ENCODE measurements around the gene NRCAM. TPM values are rescaled to one million over a fixed set of nuclear protein-coding genes. Genes with fewer than 3 reads are reported as not detected.

Gene NRCAM
- total RNA-seq, 1 donor from 2014 or later, result 9.3 TPM

DNA sequence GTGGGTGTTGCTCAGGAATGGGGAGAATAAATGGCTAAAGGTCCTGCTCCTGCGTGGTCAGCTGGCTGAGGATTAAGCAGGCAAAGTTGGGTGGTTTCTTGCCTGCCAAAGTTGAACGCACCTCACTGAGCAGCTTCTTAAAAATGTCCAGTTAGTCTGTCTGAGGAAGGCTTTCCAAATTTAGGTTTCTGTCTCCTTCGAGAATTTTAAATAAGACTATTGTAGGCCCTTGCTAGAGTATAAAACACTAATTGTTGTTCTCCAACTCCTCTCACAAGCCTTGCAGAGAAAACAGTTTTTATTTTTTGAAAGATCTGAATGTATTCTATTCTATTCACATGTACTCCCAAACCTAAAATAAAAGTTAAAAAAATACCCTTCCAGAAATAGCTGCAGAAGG, 204.1 kb downstream of the NRCAM start:
- Histone ChIP-seq H3K4me2 (ENCODE audit: low read length) (no peak overlapping the region), H3K4me3 (ENCODE audit: insufficient read depth, low read depth, low read length) (no peak overlapping the region), H3K4me1 (ENCODE audit: insufficient read depth, low read length) (peaks cover 14% of the 10 kb centered on the region), H4K20me1 (ENCODE audit: insufficient read depth, low read length) (no peaks in the 10 kb centered on the region), H3K36me3 (ENCODE audit: insufficient read depth, low read length) (no peaks in the 10 kb centered on the region), H3K27me3 (ENCODE audit: insufficient read depth, low read length) (no peaks in the 10 kb centered on the region), H3K27ac (ENCODE audit: low read depth, low read length) (no peak overlapping the region), H3K9ac (ENCODE audit: low read length) (no peak overlapping the region), H2AFZ (ENCODE audit: low read depth, low read length) (no peak overlapping the region), H3K9me3 (ENCODE audit: insufficient read depth, low read depth, low read length) (no peaks in the 10 kb centered on the region), H3K79me2 (ENCODE audit: insufficient read depth, low read length) (no peaks in the 10 kb centered on the region)
- H3K27me3 Mint-ChIP-seq (ENCODE audit: low read depth, unreplicated experiment), result no peaks in the 10 kb centered on the region
- H3K27ac Mint-ChIP-seq (ENCODE audit: unreplicated experiment), result no peak overlapping the region
- DNase-seq (ENCODE audit: low read depth) (no peak), FAIRE-seq (no peak)
- no peaks in the 10 kb centered on the region for H3K36me3 Mint-ChIP-seq (ENCODE audit: low read depth, unreplicated experiment)
- TF ChIP-seq EZH2 (IDR thresholded peaks at IDR 0.05; ENCODE audit: insufficient read depth, low read length), result no peak
- TF ChIP-seq, protein P1, sequence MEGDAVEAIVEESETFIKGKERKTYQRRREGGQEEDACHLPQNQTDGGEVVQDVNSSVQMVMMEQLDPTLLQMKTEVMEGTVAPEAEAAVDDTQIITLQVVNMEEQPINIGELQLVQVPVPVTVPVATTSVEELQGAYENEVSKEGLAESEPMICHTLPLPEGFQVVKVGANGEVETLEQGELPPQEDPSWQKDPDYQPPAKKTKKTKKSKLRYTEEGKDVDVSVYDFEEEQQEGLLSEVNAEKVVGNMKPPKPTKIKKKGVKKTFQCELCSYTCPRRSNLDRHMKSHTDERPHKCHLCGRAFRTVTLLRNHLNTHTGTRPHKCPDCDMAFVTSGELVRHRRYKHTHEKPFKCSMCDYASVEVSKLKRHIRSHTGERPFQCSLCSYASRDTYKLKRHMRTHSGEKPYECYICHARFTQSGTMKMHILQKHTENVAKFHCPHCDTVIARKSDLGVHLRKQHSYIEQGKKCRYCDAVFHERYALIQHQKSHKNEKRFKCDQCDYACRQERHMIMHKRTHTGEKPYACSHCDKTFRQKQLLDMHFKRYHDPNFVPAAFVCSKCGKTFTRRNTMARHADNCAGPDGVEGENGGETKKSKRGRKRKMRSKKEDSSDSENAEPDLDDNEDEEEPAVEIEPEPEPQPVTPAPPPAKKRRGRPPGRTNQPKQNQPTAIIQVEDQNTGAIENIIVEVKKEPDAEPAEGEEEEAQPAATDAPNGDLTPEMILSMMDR (IDR thresholded peaks at IDR 0.05; ENCODE audit: insufficient read depth, low read depth, low read length), result no peak
- H3K4me3 Mint-ChIP-seq (ENCODE audit: unreplicated experiment), result no peak overlapping the region
- H3K9me3 Mint-ChIP-seq (ENCODE audit: unreplicated experiment), result peaks cover 3% of the 10 kb centered on the region
- H3K4me1 Mint-ChIP-seq (ENCODE audit: low read depth, unreplicated experiment), result peaks cover 25% of the 10 kb centered on the region

DNA sequence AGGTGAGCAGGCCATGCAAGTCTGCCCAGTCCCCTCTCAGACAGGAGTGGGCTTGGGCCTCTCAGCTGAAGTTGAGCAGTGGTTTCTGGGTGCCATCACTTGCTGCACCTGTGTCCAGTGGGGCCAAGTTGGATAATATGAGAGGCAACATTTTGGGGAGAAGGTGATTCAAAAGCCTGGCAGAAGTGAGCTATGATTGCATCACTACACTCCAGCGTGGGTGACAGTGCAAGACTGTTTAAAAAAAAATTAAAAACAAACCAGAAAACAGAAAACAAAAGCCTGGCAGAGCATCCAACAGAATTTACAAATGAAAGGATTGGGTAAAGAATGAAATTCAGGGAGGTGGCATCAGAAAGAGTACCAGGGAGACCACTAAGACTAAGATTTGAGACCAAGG, 204.5 kb downstream of the NRCAM start:
- no peaks in the 10 kb centered on the region for H3K27me3 ChIP-seq (ENCODE audit: insufficient read depth, low read length)
- H3K27ac ChIP-seq (ENCODE audit: low read depth, low read length), result no peak overlapping the region
- no peak overlapping the region for H3K27ac Mint-ChIP-seq (ENCODE audit: unreplicated experiment)
- TF ChIP-seq, protein P1 (IDR thresholded peaks at IDR 0.05; ENCODE audit: insufficient read depth, low read depth, low read length), result no peak
- no peaks in the 10 kb centered on the region for H3K36me3 ChIP-seq (ENCODE audit: insufficient read depth, low read length)
- FAIRE-seq, result no peak
- no peak overlapping the region for H3K4me3 ChIP-seq (ENCODE audit: insufficient read depth, low read depth, low read length)
- H3K36me3 Mint-ChIP-seq (ENCODE audit: low read depth, unreplicated experiment), result no peaks in the 10 kb centered on the region
- H3K9ac ChIP-seq (ENCODE audit: low read length), result no peak overlapping the region
- DNase-seq (ENCODE audit: low read depth), result no peak
- peaks cover 28% of the 10 kb centered on the region for H3K4me1 Mint-ChIP-seq (ENCODE audit: low read depth, unreplicated experiment)
- no peak overlapping the region for H2AFZ ChIP-seq (ENCODE audit: low read depth, low read length)
- no peak overlapping the region for H3K4me3 Mint-ChIP-seq (ENCODE audit: unreplicated experiment)
- H3K4me2 ChIP-seq (ENCODE audit: low read length), result no peak overlapping the region
- no peaks in the 10 kb centered on the region for H3K9me3 ChIP-seq (ENCODE audit: insufficient read depth, low read depth, low read length)
- peaks cover 3% of the 10 kb centered on the region for H3K9me3 Mint-ChIP-seq (ENCODE audit: unreplicated experiment)
- peaks cover 19% of the 10 kb centered on the region for H3K4me1 ChIP-seq (ENCODE audit: insufficient read depth, low read length)
- no peaks in the 10 kb centered on the region for H3K27me3 Mint-ChIP-seq (ENCODE audit: low read depth, unreplicated experiment)
- H4K20me1 ChIP-seq (ENCODE audit: insufficient read depth, low read length), result no peaks in the 10 kb centered on the region
- no peaks in the 10 kb centered on the region for H3K79me2 ChIP-seq (ENCODE audit: insufficient read depth, low read length)

DNA sequence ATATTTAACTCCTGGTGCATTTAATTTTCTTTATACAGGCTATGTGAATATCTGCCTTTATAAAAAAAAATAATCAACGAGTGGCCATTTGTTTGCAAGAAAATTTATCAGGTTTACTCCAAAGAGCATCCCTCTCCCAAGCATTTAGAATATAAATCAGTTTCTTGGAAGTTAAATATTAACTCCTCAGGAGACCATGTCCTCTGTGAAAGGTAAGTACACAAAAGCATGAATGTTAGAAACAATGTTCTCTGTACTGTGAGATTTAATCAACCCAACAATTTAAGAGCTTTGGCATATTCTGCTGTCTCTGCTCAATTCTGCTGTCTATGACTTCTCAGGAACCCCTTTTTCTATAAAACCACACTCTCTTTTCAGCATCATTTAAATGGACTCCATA, 206.8 kb downstream of the NRCAM start:
- no peak for FAIRE-seq

More for the DNA sequence above, 206.8 kb downstream of the NRCAM start:
- TF ChIP-seq, protein P1 (IDR thresholded peaks at IDR 0.05; ENCODE audit: insufficient read depth, low read depth, low read length), result no peak
- TF ChIP-seq EZH2 (IDR thresholded peaks at IDR 0.05; ENCODE audit: insufficient read depth, low read length), result no peak
- Histone ChIP-seq H2AFZ (ENCODE audit: low read depth, low read length) (no peak overlapping the region), H3K9me3 (ENCODE audit: insufficient read depth, low read depth, low read length) (no peaks in the 10 kb centered on the region), H3K4me3 (ENCODE audit: insufficient read depth, low read depth, low read length) (no peak overlapping the region), H3K4me1 (ENCODE audit: insufficient read depth, low read length) (peaks cover 33% of the 10 kb centered on the region), H4K20me1 (ENCODE audit: insufficient read depth, low read length) (no peaks in the 10 kb centered on the region), H3K36me3 (ENCODE audit: insufficient read depth, low read length) (no peaks in the 10 kb centered on the region), H3K9ac (ENCODE audit: low read length) (no peak overlapping the region), H3K27ac (ENCODE audit: low read depth, low read length) (no peak overlapping the region), H3K27me3 (ENCODE audit: insufficient read depth, low read length) (no peaks in the 10 kb centered on the region), H3K79me2 (ENCODE audit: insufficient read depth, low read length) (no peaks in the 10 kb centered on the region), H3K4me2 (ENCODE audit: low read length) (no peak overlapping the region)
- Mint-ChIP-seq H3K4me1 (ENCODE audit: low read depth, unreplicated experiment) (peaks cover 38% of the 10 kb centered on the region), H3K4me3 (ENCODE audit: unreplicated experiment) (no peak overlapping the region), H3K27me3 (ENCODE audit: low read depth, unreplicated experiment) (no peaks in the 10 kb centered on the region), H3K27ac (ENCODE audit: unreplicated experiment) (no peak overlapping the region), H3K36me3 (ENCODE audit: low read depth, unreplicated experiment) (no peaks in the 10 kb centered on the region), H3K9me3 (ENCODE audit: unreplicated experiment) (peaks cover 2% of the 10 kb centered on the region)
- DNase-seq (ENCODE audit: low read depth), result no peak
